ENCODE measurements around the gene HIVEP3.

The HIVEP3 gene

GRCh38 chr1:41882068-41882477 lies 36.6 kb downstream of the HIVEP3 start:
- TF ChIP-seq REST (IDR thresholded peaks at IDR 0.05; ENCODE audit: insufficient read depth in 1 of 2, low read depth in 2 of 2, low read length in 2 of 2) (no peak), POLR2AphosphoS5 (IDR thresholded peaks at IDR 0.05; ENCODE audit: low read depth, low read length) (no peak), FOXP2 (optimal IDR thresholded peaks at IDR 0.05; ENCODE audit: borderline replicate concordance, extremely low read depth, extremely low read length, insufficient read depth) (no peak), SIN3A (IDR thresholded peaks at IDR 0.05; ENCODE audit: borderline replicate concordance, insufficient read depth, low read length) (no peak), TAF1 (IDR thresholded peaks at IDR 0.05; ENCODE audit: borderline replicate concordance, insufficient read depth, low read length) (no peak)

GRCh38 chr1:41880950-41881885 lies 37.5 kb downstream of the HIVEP3 start:
- TF ChIP-seq FOXP2 (optimal IDR thresholded peaks at IDR 0.05; ENCODE audit: borderline replicate concordance, extremely low read depth, extremely low read length, insufficient read depth) = no peak
- no peak for TF ChIP-seq SIN3A (IDR thresholded peaks at IDR 0.05; ENCODE audit: borderline replicate concordance, insufficient read depth, low read length)
- TF ChIP-seq TAF1 (IDR thresholded peaks at IDR 0.05; ENCODE audit: borderline replicate concordance, insufficient read depth, low read length) = no peak
- TF ChIP-seq REST (IDR thresholded peaks at IDR 0.05; ENCODE audit: insufficient read depth in 1 of 2, low read depth in 2 of 2, low read length in 2 of 2) = no peak
- no peak for TF ChIP-seq POLR2AphosphoS5 (IDR thresholded peaks at IDR 0.05; ENCODE audit: low read depth, low read length)

GRCh38 chr1:41880261-41880660 lies 38.5 kb downstream of the HIVEP3 start:
- TF ChIP-seq POLR2AphosphoS5 (IDR thresholded peaks at IDR 0.05; ENCODE audit: low read depth, low read length) (no peak), REST (IDR thresholded peaks at IDR 0.05; ENCODE audit: insufficient read depth in 1 of 2, low read depth in 2 of 2, low read length in 2 of 2) (no peak), TAF1 (IDR thresholded peaks at IDR 0.05; ENCODE audit: borderline replicate concordance, insufficient read depth, low read length) (no peak), SIN3A (IDR thresholded peaks at IDR 0.05; ENCODE audit: borderline replicate concordance, insufficient read depth, low read length) (no peak), FOXP2 (optimal IDR thresholded peaks at IDR 0.05; ENCODE audit: borderline replicate concordance, extremely low read depth, extremely low read length, insufficient read depth) (no peak)

GRCh38 chr1:41879617-41880016 lies 39.1 kb downstream of the HIVEP3 start:
- TF ChIP-seq TAF1 (IDR thresholded peaks at IDR 0.05; ENCODE audit: borderline replicate concordance, insufficient read depth, low read length) (no peak), SIN3A (IDR thresholded peaks at IDR 0.05; ENCODE audit: borderline replicate concordance, insufficient read depth, low read length) (no peak), POLR2AphosphoS5 (IDR thresholded peaks at IDR 0.05; ENCODE audit: low read depth, low read length) (no peak), REST (IDR thresholded peaks at IDR 0.05; ENCODE audit: insufficient read depth in 1 of 2, low read depth in 2 of 2, low read length in 2 of 2) (no peak), FOXP2 (optimal IDR thresholded peaks at IDR 0.05; ENCODE audit: borderline replicate concordance, extremely low read depth, extremely low read length, insufficient read depth) (no peak)
